MCF 10A (cell line): ENCODE data around the gene S100P. TPM values are rescaled to one million over a fixed set of nuclear protein-coding genes. Genes with fewer than 3 reads are reported as not detected.

Experiments
- BruUV-seq: library from RNA; stranded (reverse); fragments of 400-500 nt; replicated peaks from 2 replicates; lab custom pipeline; 2021; lab: Mats Ljungman, UMichigan
- CTCF ChIA-PET: fragments of 300-600 bp; sonication (Branson Sonifier 250); formaldehyde crosslinking; extraction: SDS; loops from one replicate; lab custom pipeline; 2021; ENCODE audit warnings: antibody characterized with exemption, inconsistent platforms; lab: Yijun Ruan, JAX
- POLR2A ChIA-PET: fragments of 300-600, 350-650 bp; sonication (Branson Sonifier 250); formaldehyde crosslinking; extraction: SDS; loops from one replicate; lab custom pipeline; 2020; ENCODE audit warnings: antibody characterized with exemption, inconsistent platforms; lab: Yijun Ruan, JAX
- DNase-seq: peaks from one replicate; pipeline ENCODE4 v3.0.0-alpha.2; 2018; ENCODE audit not compliant: unreplicated experiment
- H3K27ac Mint-ChIP-seq: one replicate; pipeline ENCODE4 v1.8.0; 2022; ENCODE audit warnings: mild to moderate bottlenecking, low read depth, mixed read lengths; ENCODE audit not compliant: unreplicated experiment
- H3K27me3 Mint-ChIP-seq: one replicate; pipeline ENCODE4 v1.8.0; 2022; ENCODE audit warnings: mixed read lengths; ENCODE audit not compliant: insufficient read depth, unreplicated experiment
- H3K36me3 Mint-ChIP-seq: one replicate; pipeline ENCODE4 v1.8.0; 2022; ENCODE audit warnings: mild to moderate bottlenecking, moderate library complexity, mixed read lengths; ENCODE audit not compliant: insufficient read depth, unreplicated experiment
- H3K4me1 Mint-ChIP-seq: one replicate; pipeline ENCODE4 v1.8.0; 2022; ENCODE audit warnings: mixed read lengths; ENCODE audit not compliant: insufficient read depth, unreplicated experiment
- H3K4me3 Mint-ChIP-seq: one replicate; pipeline ENCODE4 v1.8.0; 2022; ENCODE audit warnings: mild to moderate bottlenecking, moderate library complexity, mixed read lengths; ENCODE audit not compliant: unreplicated experiment
- H3K9me3 Mint-ChIP-seq: one replicate; pipeline ENCODE4 v1.8.0; 2022; ENCODE audit warnings: mixed read lengths; ENCODE audit not compliant: unreplicated experiment
- intact Hi-C: fragments of 100-400 bp; cut with micrococcal nuclease; formaldehyde crosslinking; loops from 2 replicates; pipeline ENCODE4 v1.14.1; 2022
- total RNA-seq: library from RNA; stranded (reverse); gene quantifications from 2 replicates; pipeline ENCODE4 v1.2.3, GENCODE V29; 2022
- TF ChIP-seq, protein P1 (sequence below): fragments of 200-600 bp; IDR thresholded peaks from one replicate; pipeline ENCODE4 v1.8.0; 2022; ENCODE audit warnings: antibody characterized with exemption, mild to moderate bottlenecking; ENCODE audit not compliant: unreplicated experiment

Gene S100P
- total RNA-seq, 1 experiment from 2014 or later: 55.6 TPM

DNA sequence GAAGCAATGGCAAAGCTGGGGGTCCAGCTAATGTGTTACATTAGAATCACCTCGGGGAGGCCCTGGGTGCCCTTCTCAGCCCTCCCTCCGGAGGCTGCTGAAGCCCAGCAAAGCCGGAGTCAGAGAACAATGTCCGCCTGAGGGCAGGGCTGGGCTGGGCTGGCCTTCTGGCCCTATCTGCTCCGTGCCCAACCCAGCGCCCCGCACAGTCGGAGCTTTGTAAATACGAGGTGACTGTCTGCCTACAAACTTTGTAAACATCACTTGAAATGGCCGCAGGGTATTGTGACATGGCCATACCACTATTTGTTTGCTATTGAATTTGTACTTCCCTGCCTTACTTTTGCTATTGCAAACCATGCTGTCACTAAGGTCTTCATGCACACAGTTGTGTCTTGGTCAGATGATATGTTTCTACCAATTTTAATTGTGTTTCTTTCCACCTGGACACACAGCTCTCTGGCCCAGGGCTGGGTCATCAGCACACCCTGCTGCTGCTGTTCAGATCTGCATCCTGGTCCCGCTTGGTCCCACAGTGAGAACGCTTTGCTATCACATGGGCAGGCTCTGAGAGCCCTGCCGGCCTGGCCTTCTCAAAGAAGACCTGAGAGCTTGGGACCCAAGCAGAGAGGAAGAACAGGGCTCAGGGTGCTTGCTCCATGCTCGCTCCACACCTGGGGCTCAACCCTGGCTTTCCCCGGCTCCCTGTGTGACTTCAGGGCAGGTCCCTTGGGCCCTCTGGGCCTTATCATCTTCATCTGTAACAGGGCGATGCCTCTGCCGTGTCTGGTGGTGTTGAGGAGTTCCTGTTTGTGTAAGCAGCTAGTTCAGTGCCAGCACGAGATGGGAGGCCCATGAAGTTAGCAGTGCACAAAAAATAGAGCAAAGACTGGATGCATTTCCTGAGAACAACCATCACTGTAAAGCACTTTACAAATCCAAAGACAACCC is 2.3 kb downstream of the S100P start:
- H3K9me3 Mint-ChIP-seq: no peaks in the 10 kb centered on the region
- TF ChIP-seq, protein P1, sequence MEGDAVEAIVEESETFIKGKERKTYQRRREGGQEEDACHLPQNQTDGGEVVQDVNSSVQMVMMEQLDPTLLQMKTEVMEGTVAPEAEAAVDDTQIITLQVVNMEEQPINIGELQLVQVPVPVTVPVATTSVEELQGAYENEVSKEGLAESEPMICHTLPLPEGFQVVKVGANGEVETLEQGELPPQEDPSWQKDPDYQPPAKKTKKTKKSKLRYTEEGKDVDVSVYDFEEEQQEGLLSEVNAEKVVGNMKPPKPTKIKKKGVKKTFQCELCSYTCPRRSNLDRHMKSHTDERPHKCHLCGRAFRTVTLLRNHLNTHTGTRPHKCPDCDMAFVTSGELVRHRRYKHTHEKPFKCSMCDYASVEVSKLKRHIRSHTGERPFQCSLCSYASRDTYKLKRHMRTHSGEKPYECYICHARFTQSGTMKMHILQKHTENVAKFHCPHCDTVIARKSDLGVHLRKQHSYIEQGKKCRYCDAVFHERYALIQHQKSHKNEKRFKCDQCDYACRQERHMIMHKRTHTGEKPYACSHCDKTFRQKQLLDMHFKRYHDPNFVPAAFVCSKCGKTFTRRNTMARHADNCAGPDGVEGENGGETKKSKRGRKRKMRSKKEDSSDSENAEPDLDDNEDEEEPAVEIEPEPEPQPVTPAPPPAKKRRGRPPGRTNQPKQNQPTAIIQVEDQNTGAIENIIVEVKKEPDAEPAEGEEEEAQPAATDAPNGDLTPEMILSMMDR: peak; percentile 20
- BruUV-seq: no TSS peak
- H3K4me3 Mint-ChIP-seq: peak overlapping the region; percentile 47
- peaks cover 37% of the 10 kb centered on the region for H3K4me1 Mint-ChIP-seq
- no peaks in the 10 kb centered on the region for H3K27me3 Mint-ChIP-seq
- CTCF ChIA-PET: interaction anchor here (0.6 to 2.2 kb wide), 9 partner anchors 9 to 493 kb away, joined by 3 to 17 read pairs (median 5); partner anchors contain the start of gene MRFAP1L1
- intact Hi-C loops: loop anchor here (2.0 kb wide), 1 partner anchor 21 kb away; a partner anchor contains a TSS
- peak; percentile 77 for DNase-seq
- H3K36me3 Mint-ChIP-seq: peaks cover 7% of the 10 kb centered on the region
- H3K27ac Mint-ChIP-seq: peak overlapping the region; percentile 95
- POLR2A ChIA-PET: interaction anchor here (0.9 to 5.9 kb wide), 14 partner anchors 9 to 353 kb away, joined by 3 to 79 read pairs (median 4); partner anchors contain the start of genes BLOC1S4, MRFAP1 and MRFAP1L1

DNA sequence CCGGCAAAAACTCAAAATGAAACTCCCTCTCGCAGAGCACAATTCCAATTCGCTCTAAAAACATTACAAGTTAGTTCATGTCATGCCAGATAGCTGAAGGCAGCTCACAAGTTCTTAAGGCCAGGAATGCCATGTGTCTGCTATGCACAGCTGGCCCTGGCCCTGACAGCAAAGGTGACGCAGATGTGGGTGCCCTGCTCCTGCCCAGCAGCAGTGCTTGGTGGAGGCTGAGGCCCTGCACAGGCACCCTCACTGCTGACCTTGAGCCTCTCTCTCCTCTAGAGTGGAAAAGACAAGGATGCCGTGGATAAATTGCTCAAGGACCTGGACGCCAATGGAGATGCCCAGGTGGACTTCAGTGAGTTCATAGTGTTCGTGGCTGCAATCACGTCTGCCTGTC is 2.9 kb downstream of the S100P start:
- Mint-ChIP-seq H3K36me3 (peaks cover 11% of the 10 kb centered on the region), H3K4me1 (peaks cover 37% of the 10 kb centered on the region), H3K27me3 (no peaks in the 10 kb centered on the region), H3K9me3 (no peaks in the 10 kb centered on the region), H3K27ac (peak overlapping the region; percentile 95), H3K4me3 (peak overlapping the region; percentile 47)
- ChIA-PET CTCF (interaction anchor here (0.6 to 2.2 kb wide), 6 partner anchors 8 to 23 kb away, joined by 3 to 17 read pairs (median 4); partner anchors contain the start of gene MRFAP1L1), POLR2A (interaction anchor here (0.9 to 5.9 kb wide), 8 partner anchors 8 to 89 kb away, joined by 3 to 79 read pairs (median 13); partner anchors contain the start of genes BLOC1S4, MRFAP1 and MRFAP1L1)
- TF ChIP-seq, protein P1: no peak
- peak; percentile 32 for DNase-seq
- BruUV-seq: no TSS peak
- intact Hi-C loops: no loop called here

DNA sequence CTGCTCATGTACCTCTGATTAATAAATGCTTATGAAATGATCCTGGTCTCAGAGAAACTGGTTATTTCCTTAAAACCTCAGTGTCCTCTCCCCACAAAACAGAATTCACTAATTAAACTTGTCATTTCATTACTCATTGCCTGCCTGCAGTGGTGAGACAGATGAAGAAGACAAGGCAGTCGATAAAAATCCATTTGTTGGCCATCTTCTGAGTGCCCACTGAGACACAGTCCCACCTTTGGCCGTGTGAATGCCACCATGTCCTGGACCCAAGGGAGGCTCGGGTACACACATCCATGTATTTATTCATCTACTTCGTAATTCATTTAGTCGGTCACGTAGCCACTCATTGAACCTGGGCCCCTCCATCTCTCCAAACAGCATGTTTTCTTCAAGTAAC is 3.5 kb downstream of the S100P start:
- Mint-ChIP-seq H3K9me3 (no peaks in the 10 kb centered on the region), H3K36me3 (peaks cover 16% of the 10 kb centered on the region), H3K27ac (peak overlapping the region; percentile 95), H3K4me1 (peaks cover 37% of the 10 kb centered on the region), H3K4me3 (no peak overlapping the region), H3K27me3 (no peaks in the 10 kb centered on the region)
- CTCF ChIA-PET: interaction anchor here (1.1 to 2.2 kb wide), 4 partner anchors 8 to 21 kb away, joined by 3 to 17 read pairs (median 8); no protein-coding TSS in a partner anchor
- POLR2A ChIA-PET: interaction anchor here (0.9 to 5.9 kb wide), 6 partner anchors 11 to 88 kb away, joined by 4 to 79 read pairs (median 16); partner anchors contain the start of genes MRFAP1 and MRFAP1L1
- no peak for DNase-seq
- TF ChIP-seq, protein P1: no peak
- intact Hi-C loops: no loop called here
- no TSS peak for BruUV-seq
